GM13976 (cell line): ENCODE measurements around the gene ANK3.

Experiments used
- DNase-seq: peaks from one replicate; pipeline ENCODE4 v3.0.0; 2012; ENCODE audit warnings: low spot score
- CTCF ChIP-seq: IDR thresholded peaks from 2 replicates; pipeline ENCODE4 v1.5.1; 2012; ENCODE audit warnings: borderline replicate concordance, mild to moderate bottlenecking; ENCODE audit not compliant: insufficient read depth; ENCODE audit errors: extremely low read depth, missing control alignments, control extremely low read depth
- in situ Hi-C: fragments of 300-500 bp; cut with MboI; formaldehyde crosslinking; loops from one replicate; pipeline ENCODE4 v1.12.0; 2022; ENCODE audit warnings: low sequenced_read_pairs, mixed read lengths, inconsistent platforms; ENCODE audit not compliant: unreplicated experiment

Gene ANK3

GRCh38 chr10:60414877-60415585, 25.4 kb upstream of the ANK3 start:
- in situ Hi-C loops = no loop called here
- no peak for DNase-seq
- TF ChIP-seq CTCF = no peak

GRCh38 chr10:60414111-60414510, 24.4 kb upstream of the ANK3 start:
- no peak for TF ChIP-seq CTCF
- in situ Hi-C loops = no loop called here
- DNase-seq = no peak

GRCh38 chr10:60413306-60414012, 23.8 kb upstream of the ANK3 start:
- no peak for DNase-seq
- no peak for TF ChIP-seq CTCF
- in situ Hi-C loops = no loop called here

GRCh38 chr10:60410970-60411369, 21.3 kb upstream of the ANK3 start:
- no peak for TF ChIP-seq CTCF
- no peak for DNase-seq
- in situ Hi-C loops = no loop called here

GRCh38 chr10:60409202-60409601, 19.5 kb upstream of the ANK3 start:
- DNase-seq = no peak
- TF ChIP-seq CTCF = no peak
- in situ Hi-C loops = no loop called here

GRCh38 chr10:60406182-60406581, 16.5 kb upstream of the ANK3 start:
- no peak for DNase-seq
- TF ChIP-seq CTCF = no peak
- in situ Hi-C loops = no loop called here
